NB4 (cell line): ENCODE measurements around the gene CD200.

Source experiments
- POLR2A ChIP-seq: IDR thresholded peaks from 2 replicates; pipeline ENCODE4 v1.6.1; 2011; ENCODE audit warnings: mild to moderate bottlenecking; ENCODE audit not compliant: insufficient read length; ENCODE audit errors: extremely low read depth
- TF ChIP-seq, protein P1 (sequence below): IDR thresholded peaks from one replicate; pipeline ENCODE4 v1.5.1; 2012; ENCODE audit warnings: low read depth, low read length

DNA sequence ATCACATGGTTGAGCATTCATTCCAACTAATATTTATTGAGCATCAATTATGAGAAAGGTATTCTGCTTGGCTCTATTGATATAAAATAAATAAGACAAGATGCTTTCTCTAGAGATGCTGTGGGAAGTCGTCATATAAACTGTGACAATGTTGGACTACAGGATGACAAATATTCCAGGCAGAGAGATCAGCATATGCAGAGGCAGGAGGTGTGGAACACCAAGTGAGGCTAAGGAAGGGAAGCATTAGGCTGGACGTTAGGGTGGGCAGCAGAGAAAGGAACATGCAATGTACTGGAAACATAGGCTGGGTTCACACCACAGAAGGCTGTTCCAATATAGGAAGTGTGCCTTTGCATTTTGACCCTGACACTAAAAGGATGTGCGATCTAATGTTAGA is 38.6 kb downstream of the CD200 start:
- TF ChIP-seq, protein P1, sequence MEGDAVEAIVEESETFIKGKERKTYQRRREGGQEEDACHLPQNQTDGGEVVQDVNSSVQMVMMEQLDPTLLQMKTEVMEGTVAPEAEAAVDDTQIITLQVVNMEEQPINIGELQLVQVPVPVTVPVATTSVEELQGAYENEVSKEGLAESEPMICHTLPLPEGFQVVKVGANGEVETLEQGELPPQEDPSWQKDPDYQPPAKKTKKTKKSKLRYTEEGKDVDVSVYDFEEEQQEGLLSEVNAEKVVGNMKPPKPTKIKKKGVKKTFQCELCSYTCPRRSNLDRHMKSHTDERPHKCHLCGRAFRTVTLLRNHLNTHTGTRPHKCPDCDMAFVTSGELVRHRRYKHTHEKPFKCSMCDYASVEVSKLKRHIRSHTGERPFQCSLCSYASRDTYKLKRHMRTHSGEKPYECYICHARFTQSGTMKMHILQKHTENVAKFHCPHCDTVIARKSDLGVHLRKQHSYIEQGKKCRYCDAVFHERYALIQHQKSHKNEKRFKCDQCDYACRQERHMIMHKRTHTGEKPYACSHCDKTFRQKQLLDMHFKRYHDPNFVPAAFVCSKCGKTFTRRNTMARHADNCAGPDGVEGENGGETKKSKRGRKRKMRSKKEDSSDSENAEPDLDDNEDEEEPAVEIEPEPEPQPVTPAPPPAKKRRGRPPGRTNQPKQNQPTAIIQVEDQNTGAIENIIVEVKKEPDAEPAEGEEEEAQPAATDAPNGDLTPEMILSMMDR: no peak
- TF ChIP-seq POLR2A: no peak
